ENCODE results near the gene CASD1.

DNA sequence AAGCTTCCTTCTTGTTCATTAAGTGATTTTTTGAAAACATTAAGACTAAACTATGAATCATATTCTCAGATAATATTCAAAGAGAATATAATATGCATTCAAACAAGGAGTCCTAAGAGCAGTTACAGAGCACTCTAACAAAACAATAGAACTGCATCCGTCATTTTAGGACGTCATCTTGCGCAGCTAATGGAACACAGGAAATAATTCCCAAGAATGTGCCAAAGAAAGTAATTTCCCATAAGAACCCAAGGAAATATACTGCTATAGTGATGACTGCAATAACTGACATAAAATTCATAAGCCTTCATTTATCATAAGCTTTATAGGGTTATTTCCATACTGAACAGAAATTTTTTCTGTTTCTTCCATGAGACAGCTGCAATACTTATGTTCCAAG is 28.3 kb upstream of the CASD1 start:
- TF ChIP-seq GATA3 (IDR thresholded peaks at IDR 0.05; ENCODE audit: low read depth, low read length) (no peak), GATA2 (IDR thresholded peaks at IDR 0.05; ENCODE audit: low read depth, low read length) (no peak)

Measured in SH-SY5Y (cell line).